NCI-H2029 (cell line): ENCODE measurements around the gene CDH15.
"Not testable (repeated sequence)": the region's sequence is repeated elsewhere in the genome, so short reads cannot be mapped to it uniquely, and the experiment has no call there.

Source experiments
- DNase-seq: peaks from one replicate; lab custom pipeline; 2025; lab: John Stamatoyannopoulos, UW

Gene CDH15

DNA sequence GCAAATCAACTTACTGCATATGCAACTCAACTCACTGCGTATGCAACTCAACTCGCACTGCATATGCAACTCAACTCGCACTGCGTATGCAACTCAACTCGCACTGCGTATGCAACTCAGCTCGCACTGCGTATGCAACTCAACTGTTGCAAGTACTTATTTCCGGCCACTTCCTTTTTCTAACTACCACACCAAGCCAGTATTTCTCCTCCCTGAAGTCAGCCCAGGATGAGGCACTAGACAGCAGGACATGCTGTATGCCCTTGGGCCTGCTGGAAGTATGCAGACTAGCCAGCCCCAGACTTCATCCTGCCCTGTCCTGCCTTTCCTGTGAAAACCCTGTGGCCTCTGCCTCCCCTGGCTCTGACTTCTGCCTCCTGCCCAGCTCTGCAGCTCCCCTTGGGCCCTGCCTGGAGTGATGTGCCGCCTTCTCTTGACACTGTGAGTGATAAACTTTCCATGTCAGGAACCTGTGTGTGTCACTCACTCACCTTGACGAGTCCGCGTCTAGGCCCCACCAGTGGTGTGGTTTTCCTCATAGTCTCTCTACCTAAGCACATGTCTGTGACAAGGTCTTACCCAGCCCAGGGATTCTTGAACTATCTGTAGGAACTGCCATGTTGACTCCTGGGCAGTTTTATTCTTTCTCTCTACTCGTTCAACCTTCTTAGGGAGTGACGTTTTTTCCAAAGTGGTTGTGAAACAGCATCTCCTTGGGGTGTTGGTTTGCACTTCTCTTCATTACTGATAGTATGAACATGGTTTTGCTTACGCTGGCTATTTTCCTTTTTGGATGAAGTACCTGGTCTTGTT, 62.3 kb downstream of the CDH15 start:
- DNase-seq, result no peak

GRCh38 chr16:89237733-89238132, 66.2 kb downstream of the CDH15 start:
- DNase-seq, result no peak

DNA sequence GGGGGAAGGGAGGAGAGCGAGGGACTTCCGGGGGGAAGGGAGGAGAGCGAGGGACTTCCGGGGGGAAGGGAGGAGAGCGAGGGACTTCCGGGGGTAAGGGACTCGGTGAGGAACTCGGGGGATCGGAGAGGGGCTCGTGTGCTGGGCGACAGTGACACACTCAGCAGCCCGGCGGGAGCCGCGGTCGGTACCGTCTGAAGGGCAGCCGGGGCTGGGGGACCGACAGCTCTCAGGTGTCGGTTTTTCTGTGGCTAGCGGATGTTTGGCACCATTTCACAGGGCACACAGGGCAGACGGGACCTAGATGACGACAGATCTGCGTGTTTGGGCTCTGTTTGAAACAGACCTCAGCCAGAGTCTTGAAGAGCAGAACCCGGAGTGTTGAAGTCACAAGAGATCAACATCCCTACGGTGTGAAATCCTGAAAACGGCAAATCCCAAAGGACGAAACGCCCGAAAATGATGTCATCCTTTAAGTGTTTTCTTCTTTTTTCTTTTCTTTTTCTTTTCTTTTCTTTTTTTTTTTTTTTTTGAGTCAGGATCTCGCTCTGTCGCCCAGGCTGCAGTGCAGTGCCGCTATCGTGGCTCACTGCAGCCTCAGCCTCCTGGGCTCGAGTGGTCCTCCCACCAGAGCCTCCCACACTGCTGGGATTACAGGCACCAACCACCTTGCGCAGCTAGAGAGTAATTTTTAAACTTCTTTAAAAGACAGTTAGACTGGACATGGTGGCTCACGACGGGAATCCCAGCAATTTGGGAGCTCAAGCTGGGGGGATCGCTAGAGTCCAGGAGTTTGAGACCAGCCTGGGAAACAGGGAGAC, 69.8 kb downstream of the CDH15 start:
- peak; percentile 44 for DNase-seq

DNA sequence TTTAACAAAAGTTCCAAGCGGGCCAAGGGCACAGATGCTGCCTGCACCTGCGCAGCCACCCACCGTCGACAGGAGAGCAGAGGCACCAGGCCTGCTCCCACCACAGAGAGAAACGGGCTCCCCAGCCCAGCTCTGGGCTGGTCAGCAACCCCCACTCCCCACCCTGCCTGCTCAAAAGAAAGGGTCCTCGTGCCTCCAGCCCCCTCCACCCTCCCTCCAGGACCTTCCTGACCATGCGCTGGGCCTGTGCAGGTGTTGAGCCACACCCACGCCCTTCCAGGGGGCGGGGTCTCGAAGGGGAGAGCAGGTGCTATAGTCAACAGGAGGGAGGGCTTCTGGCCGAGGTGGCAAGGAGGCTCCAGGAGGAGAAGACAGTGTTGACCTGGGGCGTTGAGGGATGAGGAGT, 71.2 kb downstream of the CDH15 start:
- DNase-seq, result no peak

GRCh38 chr16:89243664-89244063, 72.1 kb downstream of the CDH15 start:
- no peak for DNase-seq

DNA sequence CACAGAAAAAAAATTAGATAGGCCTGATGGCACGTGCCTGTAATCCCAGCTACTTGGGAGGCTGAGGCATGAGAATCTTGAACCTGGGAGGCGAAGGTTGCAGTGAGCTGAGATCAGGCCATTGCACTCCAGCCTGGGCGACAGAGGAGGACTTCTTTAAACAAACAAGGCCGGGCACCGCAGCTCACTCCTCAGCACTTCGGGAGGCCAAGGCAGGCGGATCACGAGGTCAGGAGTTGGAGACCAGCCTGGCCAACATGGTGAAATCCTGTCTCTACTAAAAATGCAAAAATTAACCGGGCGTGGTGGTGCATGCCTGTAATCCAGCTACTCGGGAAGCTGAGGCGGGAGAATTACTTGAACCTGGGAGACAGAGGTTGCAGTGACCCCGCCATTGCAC, 72.7 kb downstream of the CDH15 start:
- not testable (repeated sequence) for DNase-seq

- no peak for DNase-seq
Measured at GRCh38 chr16:89244754-89245153, 73.2 kb downstream of the CDH15 start.
